ENCODE measurements around the gene AR. TPM values are rescaled to one million over a fixed set of nuclear protein-coding genes. Genes with fewer than 3 reads are reported as not detected.

The AR gene
- 10 to 100 TPM in 4 of 12 donors, 1 to 10 TPM in 7, not detected in 1; 4.9 to 11.0 (median 8.9) TPM for polyA plus RNA-seq (ENCODE audit: insufficient read length in 12 of 12)
- long read RNA-seq, donor 1 = 0 reads
- long read RNA-seq, donor 2, full-length matches to known transcripts = 4 of 10 reads
- long read RNA-seq, donor 2, partial matches to known transcripts = 6 of 10 reads
- long read RNA-seq, donor 2, other reads (novel, unspliced or antisense) = 0 of 10 reads
- long read RNA-seq, donor 3 = 0 reads
- long read RNA-seq, donor 4 = 0 reads
- long read RNA-seq, donor 5, full-length matches to known transcripts = 3 of 3 reads
- long read RNA-seq, donor 5, partial matches to known transcripts = 0 of 3 reads
- long read RNA-seq, donor 5, other reads (novel, unspliced or antisense) = 0 of 3 reads
- long read RNA-seq, donor 6 = 0 reads
- long read RNA-seq, donor 7 = 0 reads
- long read RNA-seq, donor 8, full-length matches to known transcripts = 3 of 3 reads
- long read RNA-seq, donor 8, partial matches to known transcripts = 0 of 3 reads
- long read RNA-seq, donor 8, other reads (novel, unspliced or antisense) = 0 of 3 reads
- long read RNA-seq, donor 9 = 0 reads
- long read RNA-seq, donor 10, full-length matches to known transcripts = 3 of 3 reads
- long read RNA-seq, donor 10, partial matches to known transcripts = 0 of 3 reads
- long read RNA-seq, donor 10, other reads (novel, unspliced or antisense) = 0 of 3 reads
- long read RNA-seq, donor 11 = 0 reads

GRCh38 chrX:67543818-67544217 is at the start of gene AR:
TSS of gene AR (plus strand) at chrX:67544021. CDS start at chrX:67545147, 1,126 bp downstream.
- DNase-seq = peak; percentile 66

GRCh38 chrX:67500617-67501016 is 43.2 kb upstream of the AR start:
- DNase-seq = no peak

GRCh38 chrX:67503004-67503403 is 40.8 kb upstream of the AR start:
- DNase-seq = no peak

- no peak for DNase-seq
Measured at GRCh38 chrX:67503453-67503852, 40.4 kb upstream of the AR start.

- DNase-seq = no peak
Measured at GRCh38 chrX:67520671-67521070, 23.1 kb upstream of the AR start.

- DNase-seq = no peak
Measured at GRCh38 chrX:67523002-67523681, 20.7 kb upstream of the AR start.

GRCh38 chrX:67523932-67524331 is 19.9 kb upstream of the AR start:
- no peak for DNase-seq

- no peak for DNase-seq
Measured at GRCh38 chrX:67524428-67524827, 19.4 kb upstream of the AR start.

- DNase-seq = no peak
Measured at GRCh38 chrX:67524950-67525691, 18.7 kb upstream of the AR start.

GRCh38 chrX:67536564-67536963 is 7.3 kb upstream of the AR start:
- DNase-seq = no peak

GRCh38 chrX:67538383-67538782 is 5.4 kb upstream of the AR start:
- DNase-seq = no peak

- no peak for DNase-seq
Measured at GRCh38 chrX:67544281-67545035, 637 bp downstream of the AR start.

GRCh38 chrX:67545036-67545821 is 1.4 kb downstream of the AR start:
- no peak for DNase-seq

GRCh38 chrX:67545893-67546495 is 2.2 kb downstream of the AR start:
- no peak for DNase-seq

- no peak for DNase-seq
Measured at GRCh38 chrX:67546496-67547423, 2.9 kb downstream of the AR start.

GRCh38 chrX:67555578-67556203 is 11.9 kb downstream of the AR start:
- DNase-seq = no peak

GRCh38 chrX:67558267-67558666 is 14.4 kb downstream of the AR start:
- DNase-seq = no peak

Measured in muscle of arm (tissue), 14 donors.